ENCODE measurements around the gene TRAPPC10.

DNA sequence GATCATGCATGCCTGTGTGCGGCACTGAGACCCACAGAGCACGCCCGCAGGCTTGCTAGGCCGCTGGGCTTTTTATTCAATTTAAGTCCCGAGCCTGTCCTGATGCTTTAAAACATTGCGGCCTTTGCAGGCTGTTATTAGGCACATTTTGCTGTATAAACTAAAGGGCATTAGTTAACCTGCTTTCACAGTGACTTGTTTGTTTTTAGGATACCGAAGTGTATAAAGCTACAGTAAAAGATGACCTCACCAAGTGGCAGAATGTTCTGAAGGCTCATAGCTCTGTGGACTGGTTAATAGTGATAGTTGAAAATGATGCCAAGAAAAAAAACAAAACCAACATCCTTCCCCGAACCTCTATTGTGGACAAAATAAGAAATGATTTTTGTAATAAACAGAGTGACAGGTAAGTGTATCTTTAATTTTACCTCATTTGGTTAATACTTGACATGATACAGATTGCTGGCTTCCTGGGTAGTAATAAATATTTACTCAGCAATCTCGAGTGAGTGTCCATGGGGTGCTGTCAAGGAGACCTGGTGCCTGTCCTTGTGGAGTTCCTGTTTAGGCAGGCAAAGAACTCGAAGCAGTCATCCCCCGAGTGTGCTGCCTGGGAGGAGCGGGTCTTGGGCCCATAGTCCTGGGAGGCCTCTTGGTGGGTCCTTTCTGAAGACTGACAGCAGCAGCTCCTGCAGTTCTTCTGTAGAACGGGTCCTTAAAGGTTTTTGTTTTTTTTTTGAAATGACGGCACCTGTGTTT is 40.1 kb downstream of the TRAPPC10 start:
- TF ChIP-seq TAF1 (IDR thresholded peaks at IDR 0.05; ENCODE audit: low read depth) (no peak), YY1 (IDR thresholded peaks at IDR 0.05; ENCODE audit: low read depth) (no peak), EP300 (IDR thresholded peaks at IDR 0.05; ENCODE audit: borderline replicate concordance) (no peak), EGR1 (IDR thresholded peaks at IDR 0.05) (no peak), ZBTB7A (IDR thresholded peaks at IDR 0.05; ENCODE audit: low read depth) (no peak), FOXM1 (IDR thresholded peaks at IDR 0.05; ENCODE audit: borderline replicate concordance, low read depth) (no peak), NFIC (IDR thresholded peaks at IDR 0.05) (no peak), RAD21 (IDR thresholded peaks at IDR 0.05; ENCODE audit: low read depth) (no peak), REST (IDR thresholded peaks at IDR 0.05; ENCODE audit: low read depth) (no peak), CEBPB (IDR thresholded peaks at IDR 0.05) (no peak)
- TF ChIP-seq, protein P1, sequence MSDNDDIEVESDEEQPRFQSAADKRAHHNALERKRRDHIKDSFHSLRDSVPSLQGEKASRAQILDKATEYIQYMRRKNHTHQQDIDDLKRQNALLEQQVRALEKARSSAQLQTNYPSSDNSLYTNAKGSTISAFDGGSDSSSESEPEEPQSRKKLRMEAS (IDR thresholded peaks at IDR 0.05): no peak
- TF ChIP-seq, protein P2, sequence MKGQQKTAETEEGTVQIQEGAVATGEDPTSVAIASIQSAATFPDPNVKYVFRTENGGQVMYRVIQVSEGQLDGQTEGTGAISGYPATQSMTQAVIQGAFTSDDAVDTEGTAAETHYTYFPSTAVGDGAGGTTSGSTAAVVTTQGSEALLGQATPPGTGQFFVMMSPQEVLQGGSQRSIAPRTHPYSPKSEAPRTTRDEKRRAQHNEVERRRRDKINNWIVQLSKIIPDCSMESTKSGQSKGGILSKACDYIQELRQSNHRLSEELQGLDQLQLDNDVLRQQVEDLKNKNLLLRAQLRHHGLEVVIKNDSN (IDR thresholded peaks at IDR 0.05): no peak

All from Ishikawa (cell line).